ENCODE results near the gene PDE6B.

PDE6B gene

DNA sequence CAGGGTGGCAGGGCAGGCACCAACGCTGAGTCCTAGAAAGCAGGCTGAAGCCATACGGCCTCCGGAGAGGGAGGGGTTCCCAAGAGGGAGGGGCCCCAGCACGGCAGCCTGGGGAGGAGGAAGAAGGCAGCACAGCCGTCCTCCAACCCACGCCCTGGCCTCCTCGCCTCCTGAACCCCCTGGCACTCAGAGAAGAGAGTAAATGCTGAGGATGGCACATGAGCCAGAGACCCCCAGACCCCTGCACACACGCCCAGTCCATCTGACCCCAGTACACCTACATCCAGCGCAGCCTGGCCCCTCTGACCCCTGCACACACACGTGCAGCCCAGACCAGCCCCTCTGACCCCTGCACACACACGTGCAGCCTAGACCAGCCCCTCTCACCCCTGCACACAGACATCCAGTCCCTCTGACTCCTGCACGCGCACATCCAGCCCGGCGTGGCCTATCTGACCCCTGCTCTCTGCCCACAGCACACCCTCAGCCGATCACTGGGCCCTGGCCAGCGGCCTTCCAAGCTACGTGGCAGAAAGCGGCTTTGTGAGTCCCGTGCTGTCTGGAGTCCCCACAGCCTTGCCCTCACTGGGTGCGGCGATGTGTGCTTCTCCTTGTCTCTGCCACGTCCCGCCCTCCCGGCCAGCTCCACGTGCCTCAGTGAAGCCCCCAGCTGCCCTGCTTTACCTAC is 30.2 kb downstream of the PDE6B start:
- CTCF ChIA-PET: no interaction called here
- POLR2A ChIA-PET: no interaction called here
- TF ChIP-seq, protein P1, sequence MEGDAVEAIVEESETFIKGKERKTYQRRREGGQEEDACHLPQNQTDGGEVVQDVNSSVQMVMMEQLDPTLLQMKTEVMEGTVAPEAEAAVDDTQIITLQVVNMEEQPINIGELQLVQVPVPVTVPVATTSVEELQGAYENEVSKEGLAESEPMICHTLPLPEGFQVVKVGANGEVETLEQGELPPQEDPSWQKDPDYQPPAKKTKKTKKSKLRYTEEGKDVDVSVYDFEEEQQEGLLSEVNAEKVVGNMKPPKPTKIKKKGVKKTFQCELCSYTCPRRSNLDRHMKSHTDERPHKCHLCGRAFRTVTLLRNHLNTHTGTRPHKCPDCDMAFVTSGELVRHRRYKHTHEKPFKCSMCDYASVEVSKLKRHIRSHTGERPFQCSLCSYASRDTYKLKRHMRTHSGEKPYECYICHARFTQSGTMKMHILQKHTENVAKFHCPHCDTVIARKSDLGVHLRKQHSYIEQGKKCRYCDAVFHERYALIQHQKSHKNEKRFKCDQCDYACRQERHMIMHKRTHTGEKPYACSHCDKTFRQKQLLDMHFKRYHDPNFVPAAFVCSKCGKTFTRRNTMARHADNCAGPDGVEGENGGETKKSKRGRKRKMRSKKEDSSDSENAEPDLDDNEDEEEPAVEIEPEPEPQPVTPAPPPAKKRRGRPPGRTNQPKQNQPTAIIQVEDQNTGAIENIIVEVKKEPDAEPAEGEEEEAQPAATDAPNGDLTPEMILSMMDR (IDR thresholded peaks at IDR 0.05; ENCODE audit: insufficient read depth, low read length, missing control alignments): no peak
- DNase-seq (ENCODE audit: low read depth, low spot score): no peak
- H3K4me3 ChIP-seq (ENCODE audit: low read depth, low read length): no peak overlapping the region

DNA sequence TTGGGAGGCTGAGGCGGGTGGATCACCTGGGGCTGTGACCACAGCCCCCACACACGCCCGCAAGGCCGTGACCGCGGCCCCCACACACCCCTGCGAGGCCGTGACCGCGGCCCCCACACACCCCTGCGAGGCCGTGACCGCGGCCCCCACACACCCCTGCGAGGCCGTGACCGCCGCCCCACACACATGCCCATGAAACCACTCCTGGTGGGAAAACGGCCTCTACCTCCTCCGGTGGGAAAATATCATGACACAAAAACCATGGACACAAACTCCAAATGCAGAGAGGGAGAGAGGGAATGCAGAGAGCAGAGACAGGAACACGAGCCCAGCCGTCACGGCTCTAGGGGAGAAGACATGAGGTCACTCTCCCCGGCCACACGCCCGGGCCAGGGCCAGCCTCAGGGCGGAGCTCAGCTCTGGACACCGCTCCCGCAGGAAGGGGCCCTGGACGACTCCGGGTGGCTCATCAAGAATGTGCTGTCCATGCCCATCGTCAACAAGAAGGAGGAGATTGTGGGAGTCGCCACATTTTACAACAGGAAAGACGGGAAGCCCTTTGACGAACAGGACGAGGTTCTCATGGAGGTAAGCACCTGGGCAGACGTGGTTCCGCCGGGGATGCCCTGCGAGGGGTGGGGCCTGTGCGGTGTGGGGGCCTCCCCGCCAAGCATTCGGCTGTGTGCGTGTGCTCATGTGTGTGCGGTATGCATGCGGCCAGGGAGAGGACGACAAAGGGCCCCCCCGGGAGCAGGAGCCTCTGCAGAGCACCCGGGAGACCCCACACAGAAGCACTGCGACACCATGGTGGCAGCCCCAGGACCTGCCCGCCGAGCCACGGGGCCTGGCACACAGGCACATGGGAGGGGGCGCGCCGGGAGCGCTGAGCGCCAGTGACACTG is 31.3 kb downstream of the PDE6B start:
- TF ChIP-seq, protein P1 (IDR thresholded peaks at IDR 0.05; ENCODE audit: insufficient read depth, low read length, missing control alignments): no peak
- no peak for DNase-seq (ENCODE audit: low read depth, low spot score)
- ChIA-PET CTCF (no interaction called here), POLR2A (no interaction called here)
- no peak overlapping the region for H3K4me3 ChIP-seq (ENCODE audit: low read depth, low read length)

DNA sequence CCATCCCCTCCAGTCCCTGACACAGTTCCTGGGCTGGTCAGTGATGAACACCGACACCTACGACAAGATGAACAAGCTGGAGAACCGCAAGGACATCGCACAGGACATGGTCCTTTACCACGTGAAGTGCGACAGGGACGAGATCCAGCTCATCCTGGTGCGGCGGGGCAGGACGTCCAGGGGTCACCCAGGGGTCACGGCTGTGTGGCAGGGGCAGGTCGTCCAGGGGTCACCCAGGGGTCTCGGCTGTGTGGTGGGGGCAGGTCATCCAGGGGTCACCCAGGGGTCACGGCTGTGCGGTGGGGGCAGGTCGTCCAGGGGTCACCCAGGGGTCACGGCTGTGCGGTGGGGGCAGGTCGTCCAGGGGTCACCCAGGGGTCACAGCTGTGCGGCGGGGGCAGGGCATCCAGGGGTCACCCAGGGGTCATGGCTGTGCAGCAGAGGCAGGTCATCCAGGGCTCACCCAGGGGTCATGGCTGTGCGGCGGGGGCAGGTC is 32.0 kb downstream of the PDE6B start:
- POLR2A ChIA-PET: no interaction called here

DNA sequence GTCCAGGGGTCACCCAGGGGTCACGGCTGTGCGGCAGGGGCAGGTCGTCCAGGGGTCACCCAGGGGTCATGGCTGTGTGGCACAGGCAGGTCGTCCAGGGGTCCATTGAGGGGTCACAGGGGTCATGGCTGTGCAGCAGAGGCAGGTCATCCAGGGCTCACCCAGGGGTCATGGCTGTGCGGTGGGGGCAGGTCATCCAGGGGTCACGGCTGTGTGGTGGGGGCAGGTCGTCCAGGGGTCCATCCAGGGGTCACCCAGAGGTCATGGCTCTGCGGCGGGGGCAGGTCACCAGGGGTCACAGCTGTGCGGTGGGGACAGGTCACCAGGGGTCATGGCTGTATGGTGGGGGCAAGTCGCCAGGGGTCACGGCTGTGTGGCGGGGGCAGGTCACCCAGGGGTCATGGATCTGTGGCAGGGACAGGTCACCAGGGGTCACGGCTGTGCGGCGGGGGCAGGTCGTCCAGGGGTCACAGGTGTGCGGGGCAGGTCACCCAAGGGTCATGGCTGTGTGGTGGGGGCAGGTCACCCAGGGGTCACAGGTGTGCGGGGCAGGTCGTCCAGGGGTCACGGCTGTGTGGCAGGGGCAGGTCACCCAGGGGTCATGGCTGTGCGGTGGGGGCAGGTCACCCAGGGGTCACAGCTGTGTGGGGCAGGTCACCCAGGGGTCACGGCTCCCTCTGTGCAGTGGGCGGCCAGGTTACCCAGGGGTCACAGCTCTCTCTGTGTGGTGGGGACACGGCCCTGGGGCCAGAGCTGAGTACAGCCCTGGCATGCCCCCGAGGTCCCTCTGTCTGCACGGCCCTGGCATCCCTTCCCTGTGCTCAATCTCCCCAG is 32.7 kb downstream of the PDE6B start:
- TF ChIP-seq, protein P1 (IDR thresholded peaks at IDR 0.05; ENCODE audit: insufficient read depth, low read length, missing control alignments): no peak

More for the DNA sequence above, 32.0 kb downstream of the PDE6B start:
- no peak for DNase-seq (ENCODE audit: low read depth, low spot score)
- no peak overlapping the region for H3K4me3 ChIP-seq (ENCODE audit: low read depth, low read length)
- CTCF ChIA-PET: no interaction called here
- TF ChIP-seq, protein P1 (IDR thresholded peaks at IDR 0.05; ENCODE audit: insufficient read depth, low read length, missing control alignments): no peak

DNA sequence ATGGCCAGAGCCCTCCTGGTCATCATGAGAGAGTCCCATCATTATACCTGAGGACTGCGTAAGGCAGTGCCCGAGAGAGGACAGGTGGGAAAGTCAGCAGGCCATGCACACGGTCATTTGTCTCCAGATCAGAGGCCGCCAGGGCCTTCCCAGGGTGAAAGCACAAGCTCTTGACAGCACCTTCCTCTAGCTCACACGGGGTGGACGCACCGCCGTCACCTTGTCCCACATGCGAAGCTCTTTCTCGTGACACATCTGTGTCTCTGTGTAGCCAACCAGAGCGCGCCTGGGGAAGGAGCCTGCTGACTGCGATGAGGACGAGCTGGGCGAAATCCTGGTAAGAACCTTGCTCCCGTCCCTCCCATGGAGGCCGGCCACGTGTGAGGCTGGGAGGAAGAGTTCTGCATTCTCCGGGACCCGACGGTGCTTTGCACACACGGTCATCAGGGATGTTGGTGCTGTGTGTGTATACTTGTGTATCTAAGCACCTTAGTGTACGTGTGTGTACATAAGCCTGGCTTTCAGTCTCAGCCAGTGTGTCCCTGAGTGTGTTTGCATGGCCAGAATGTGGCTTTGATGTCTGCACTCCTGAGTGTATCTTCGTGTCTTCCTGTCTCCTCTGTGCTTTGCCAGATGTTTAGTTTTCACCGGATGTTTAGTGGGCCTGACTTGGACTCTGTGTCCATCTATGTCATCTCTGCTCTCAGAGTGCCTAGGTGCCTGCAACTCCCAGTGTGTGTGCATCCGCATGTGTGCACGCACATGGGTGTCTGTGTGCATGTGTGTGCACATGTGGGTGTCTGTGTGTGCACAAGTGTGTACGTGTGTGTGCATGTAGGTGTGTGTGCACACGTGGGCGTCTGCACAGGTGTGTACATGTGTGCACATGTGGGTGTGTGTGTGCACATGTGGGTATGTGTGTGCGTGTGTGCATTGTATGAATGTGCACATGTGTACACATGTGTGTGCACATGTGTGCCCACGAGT is 33.6 kb downstream of the PDE6B start:
- no peak for DNase-seq (ENCODE audit: low read depth, low spot score)
- ChIA-PET CTCF (no interaction called here), POLR2A (no interaction called here)
- TF ChIP-seq, protein P1 (IDR thresholded peaks at IDR 0.05; ENCODE audit: insufficient read depth, low read length, missing control alignments): no peak
- no peak overlapping the region for H3K4me3 ChIP-seq (ENCODE audit: low read depth, low read length)

More for the DNA sequence above, 32.7 kb downstream of the PDE6B start:
- H3K4me3 ChIP-seq (ENCODE audit: low read depth, low read length): no peak overlapping the region
- DNase-seq (ENCODE audit: low read depth, low spot score): no peak
- ChIA-PET CTCF (no interaction called here), POLR2A (no interaction called here)
